Measurements from ENCODE around the gene SEMA4G. TPM values are rescaled to one million over a fixed set of nuclear protein-coding genes. Genes with fewer than 3 reads are reported as not detected.

The SEMA4G gene
- total and polyA plus RNA-seq, 2 of the 13 experiments (the other 11 are each of a cell fraction or from before 2014, with no cell fraction given) = 46.2 to 207 TPM

GRCh38 chr10:100969187-100970075 is at the start of gene SEMA4G (continued):
- TF ChIP-seq ZSCAN25 (CRISPR knock-in tag; IDR thresholded peaks at IDR 0.05) (peak; percentile 74; the same call in 1 of the 2 replicates), ZNF101 (CRISPR knock-in tag; IDR thresholded peaks at IDR 0.05; ENCODE audit: borderline replicate concordance, low read depth) (no peak), BCL3 (CRISPR knock-in tag; IDR thresholded peaks at IDR 0.05) (peak; percentile 35; the same call in 1 of the 2 replicates), FOXO4 (CRISPR knock-in tag; conservative IDR thresholded peaks at IDR 0.05) (0 out of 2 replicates have a peak, but pooled peaks have one; percentile 74), ZXDC (CRISPR knock-in tag; IDR thresholded peaks at IDR 0.05) (no peak), THAP11 (CRISPR knock-in tag; IDR thresholded peaks at IDR 0.05) (peak; percentile 44; the same call in 1 of the 2 replicates), ZNF772 (CRISPR knock-in tag; IDR thresholded peaks at IDR 0.05) (no peak; the same call in 1 of the 2 replicates), FOXP4 (CRISPR knock-in tag; IDR thresholded peaks at IDR 0.05) (peak; percentile 57; the same call in 1 of the 2 replicates), NR2F6 (IDR thresholded peaks at IDR 0.05) (peak; percentile 34; the same call in 1 of the 2 replicates), NR2F6 (CRISPR knock-in tag; IDR thresholded peaks at IDR 0.05) (peak; percentile 6; the same call in 1 of the 2 replicates), ZNF790 (CRISPR knock-in tag; IDR thresholded peaks at IDR 0.05; ENCODE audit: borderline replicate concordance) (peak; percentile 85; the same call in 1 of the 2 replicates), FUBP1 (CRISPR knock-in tag; IDR thresholded peaks at IDR 0.05; ENCODE audit: borderline replicate concordance) (no peak), E2F5 (CRISPR knock-in tag; conservative IDR thresholded peaks at IDR 0.05) (0 out of 2 replicates have a peak, but pooled peaks have one; percentile 30), MAFG (CRISPR knock-in tag; IDR thresholded peaks at IDR 0.05) (no peak), ZFP36 (IDR thresholded peaks at IDR 0.05; ENCODE audit: borderline replicate concordance, low read depth, low read length, partially characterized antibody) (no peak), ZBTB21 (CRISPR knock-in tag; IDR thresholded peaks at IDR 0.05) (no peak), ARHGAP35 (CRISPR knock-in tag; IDR thresholded peaks at IDR 0.05; ENCODE audit: borderline replicate concordance) (0 out of 2 replicates have a peak, but pooled peaks have one; percentile 78)
